GM23248 (cell line): Measurements from ENCODE around the gene UBASH3A. TPM values are rescaled to one million over a fixed set of nuclear protein-coding genes. Genes with fewer than 3 reads are reported as not detected.

Experiments
- DNase-seq: peaks from one replicate; pipeline ENCODE4 v3.0.0-alpha.2; 2015
- H2AFZ ChIP-seq: fragments of 200-600 bp; sonication (generic); 2 replicates; pipeline ENCODE4 v1.6.1; 2016; ENCODE audit warnings: antibody characterized with exemption
- H3F3A ChIP-seq: fragments of 200-600 bp; sonication (generic); 2 replicates; pipeline ENCODE4 v1.6.1; 2016; ENCODE audit warnings: mild to moderate bottlenecking, antibody characterized with exemption, mixed run types; ENCODE audit not compliant: insufficient read depth
- H3K27ac ChIP-seq: fragments of 200-600 bp; sonication (generic); 2 replicates; pipeline ENCODE4 v1.5.1; 2016; ENCODE audit warnings: mild to moderate bottlenecking
- H3K27me3 ChIP-seq: fragments of 200-600 bp; sonication (generic); replicated peaks from 2 replicates; pipeline ENCODE4 v1.6.1; 2016; ENCODE audit warnings: mild to moderate bottlenecking; ENCODE audit not compliant: insufficient read depth
- H3K36me3 ChIP-seq: fragments of 200-600 bp; sonication (generic); 2 replicates; pipeline ENCODE4 v1.6.1; 2016; ENCODE audit warnings: low read depth, mild to moderate bottlenecking
- H3K4me1 ChIP-seq: fragments of 200-600 bp; sonication (generic); 2 replicates; pipeline ENCODE4 v1.6.1; 2016; ENCODE audit warnings: mild to moderate bottlenecking; ENCODE audit not compliant: insufficient read depth
- H3K4me2 ChIP-seq: fragments of 200-600 bp; sonication (generic); one replicate; pipeline ENCODE4 v1.6.1; 2016; ENCODE audit warnings: mild to moderate bottlenecking; ENCODE audit not compliant: unreplicated experiment
- H3K4me3 ChIP-seq: fragments of 200-600 bp; sonication (generic); 2 replicates; pipeline ENCODE4 v1.5.1; 2016; ENCODE audit warnings: mild to moderate bottlenecking
- H3K79me2 ChIP-seq: fragments of 200-600 bp; sonication (generic); 2 replicates; pipeline ENCODE4 v1.6.1; 2016; ENCODE audit warnings: mild to moderate bottlenecking; ENCODE audit not compliant: insufficient read depth
- H3K9ac ChIP-seq: fragments of 200-600 bp; sonication (generic); 2 replicates; pipeline ENCODE4 v1.6.1; 2016; ENCODE audit warnings: mild to moderate bottlenecking
- H3K9me2 ChIP-seq: fragments of 200-600 bp; sonication (generic); 2 replicates; pipeline ENCODE4 v1.6.1; 2016; ENCODE audit warnings: mixed run types, mild to moderate bottlenecking, moderate library complexity; ENCODE audit not compliant: insufficient read depth
- H3K9me3 ChIP-seq: fragments of 200-600 bp; sonication (generic); one replicate; pipeline ENCODE4 v1.6.1; 2017; ENCODE audit warnings: low read depth
- H4K20me1 ChIP-seq: fragments of 200-600 bp; sonication (generic); 2 replicates; pipeline ENCODE4 v1.6.0; 2016; ENCODE audit not compliant: insufficient read depth
- EZH2 ChIP-seq: fragments of 200-600 bp; sonication (generic); IDR thresholded peaks from 2 replicates; pipeline ENCODE4 v1.6.1; 2018; ENCODE audit warnings: antibody characterized with exemption, mild to moderate bottlenecking; ENCODE audit not compliant: insufficient read depth, poor library complexity, severe bottlenecking
- EZH2phosphoT487 ChIP-seq: fragments of 200-600 bp; sonication (generic); IDR thresholded peaks from 2 replicates; pipeline ENCODE4 v1.6.1; 2018; ENCODE audit warnings: antibody characterized with exemption, moderate library complexity, mild to moderate bottlenecking, low read depth; ENCODE audit not compliant: insufficient read depth
- WGBS, 2 experiments: methylation state at CpG; one replicate each; pipeline ENCODE4 v1.1.6; 2015 to 2017; ENCODE audit warnings: low lambda C conversion rate in 2 of 2, low coverage in 1 of 2; ENCODE audit errors: missing lambda C conversion rate in 2 of 2; 5-methylcytosine and 5-hydroxymethylcytosine counted together
- in situ Hi-C: fragments of 300-500 bp; cut with MboI; formaldehyde crosslinking; loops from 2 replicates; pipeline ENCODE4 v1.15.0; 2020
- polyA plus RNA-seq: library from polyadenylated mRNA; unstranded; fragments of >200 nt; fragmentation: Nextera tagmentation; extraction: Ambion mirVana; gene quantifications from 2 replicates; pipeline ENCODE4 v1.2.1, GENCODE V29; 2016
- total RNA-seq: library from RNA; depleted of rRNA; stranded (reverse); fragments of >200 nt; shearing (Covaris generic); gene quantifications from 2 replicates; pipeline ENCODE4 v1.2.3, GENCODE V29; 2014

The UBASH3A gene
- total and polyA plus RNA-seq, 2 experiments from 2014 or later = not detected

- Histone ChIP-seq H3K79me2 (no peaks in the 10 kb centered on the region), H3K9ac (no peak overlapping the region), H3K9me2 (no peaks in the 10 kb centered on the region), H3K4me3 (no peak overlapping the region), H3K27ac (no peak overlapping the region), H3K27me3 (no peaks in the 10 kb centered on the region), H2AFZ (no peak overlapping the region), H3K9me3 (no peaks in the 10 kb centered on the region), H3K36me3 (no peaks in the 10 kb centered on the region), H3F3A (no peaks in the 10 kb centered on the region), H4K20me1 (no peaks in the 10 kb centered on the region), H3K4me1 (no peaks in the 10 kb centered on the region), H3K4me2 (no peak overlapping the region)
- DNase-seq = no peak
- 43 to 58% methylated on average over 14 of the region's 14 CpGs for WGBS, 2 experiments
- TF ChIP-seq EZH2phosphoT487 (no peak), EZH2 (no peak)
- in situ Hi-C loops = no loop called here
Observed at GRCh38 chr21:42447182-42447581, 43.5 kb downstream of the UBASH3A start.

- no peaks in the 10 kb centered on the region for H3F3A ChIP-seq
- no peak for TF ChIP-seq EZH2
- no peak for TF ChIP-seq EZH2phosphoT487
- DNase-seq = no peak
- H3K4me1 ChIP-seq = no peaks in the 10 kb centered on the region
- no peaks in the 10 kb centered on the region for H3K9me2 ChIP-seq
- WGBS, 2 experiments = 73 to 74% methylated on average over 10 of the region's 10 CpGs
- no peaks in the 10 kb centered on the region for H3K27me3 ChIP-seq
- H4K20me1 ChIP-seq = no peaks in the 10 kb centered on the region
- no peak overlapping the region for H3K4me3 ChIP-seq
- H3K9ac ChIP-seq = no peak overlapping the region
- no peaks in the 10 kb centered on the region for H3K9me3 ChIP-seq
- no peaks in the 10 kb centered on the region for H3K36me3 ChIP-seq
- no peaks in the 10 kb centered on the region for H3K79me2 ChIP-seq
- no peak overlapping the region for H3K4me2 ChIP-seq
- H2AFZ ChIP-seq = no peak overlapping the region
- no peak overlapping the region for H3K27ac ChIP-seq
- in situ Hi-C loops = no loop called here
Observed at GRCh38 chr21:42447732-42448131, 44.0 kb downstream of the UBASH3A start.

- 39 to 47% methylated on average over 3 of the region's 3 CpGs for WGBS, 2 experiments
- no peak for DNase-seq
- H3K36me3 ChIP-seq = no peaks in the 10 kb centered on the region
- H3K79me2 ChIP-seq = no peaks in the 10 kb centered on the region
- no peak overlapping the region for H3K4me2 ChIP-seq
- in situ Hi-C loops = no loop called here
- H3K9me3 ChIP-seq = no peaks in the 10 kb centered on the region
- no peak overlapping the region for H2AFZ ChIP-seq
- no peaks in the 10 kb centered on the region for H3K9me2 ChIP-seq
- H3K27ac ChIP-seq = no peak overlapping the region
- H4K20me1 ChIP-seq = no peaks in the 10 kb centered on the region
- no peaks in the 10 kb centered on the region for H3K27me3 ChIP-seq
- H3K4me3 ChIP-seq = no peak overlapping the region
- TF ChIP-seq EZH2phosphoT487 (no peak), EZH2 (no peak)
- no peaks in the 10 kb centered on the region for H3F3A ChIP-seq
- no peak overlapping the region for H3K9ac ChIP-seq
- H3K4me1 ChIP-seq = no peaks in the 10 kb centered on the region
Observed at GRCh38 chr21:42448686-42449085, 45.0 kb downstream of the UBASH3A start.

GRCh38 chr21:42451941-42452340, 48.2 kb downstream of the UBASH3A start:
- DNase-seq = no peak
- Histone ChIP-seq H3K27ac (no peak overlapping the region), H3K36me3 (no peaks in the 10 kb centered on the region), H3F3A (no peaks in the 10 kb centered on the region), H3K9ac (no peak overlapping the region), H3K27me3 (no peaks in the 10 kb centered on the region), H2AFZ (no peak overlapping the region), H3K4me1 (no peaks in the 10 kb centered on the region), H4K20me1 (no peaks in the 10 kb centered on the region), H3K4me2 (no peak overlapping the region), H3K79me2 (no peaks in the 10 kb centered on the region), H3K9me2 (no peaks in the 10 kb centered on the region), H3K9me3 (no peaks in the 10 kb centered on the region), H3K4me3 (no peak overlapping the region)
- no peak for TF ChIP-seq EZH2phosphoT487
- TF ChIP-seq EZH2 = no peak
- in situ Hi-C loops = no loop called here
- WGBS, 2 experiments = 65 to 80% methylated on average over 9 of the region's 9 CpGs
